ENCODE results near the gene HSFX4.
"Not testable (repeated sequence)": the region's sequence is repeated elsewhere in the genome, so short reads cannot be mapped to it uniquely, and the experiment has no call there.

GRCh38 chrX:149945087-149945670 lies 15.8 kb downstream of the HSFX4 start:
- not testable (repeated sequence) for TF ChIP-seq CTCF (IDR thresholded peaks at IDR 0.05); ZFX (IDR thresholded peaks at IDR 0.05; ENCODE audit: borderline replicate concordance)
